A549 (cell line): ENCODE measurements around the gene MARK2.

Experiments used
- BHLHE40 ChIP-seq: IDR thresholded peaks from 2 replicates; pipeline ENCODE4 v1.6.1; 2012; ENCODE audit warnings: low read depth, low read length, inconsistent platforms
- CHD2 ChIP-seq: fragments of 150-350 bp; IDR thresholded peaks from 2 replicates; pipeline ENCODE4 v1.6.1; 2014; ENCODE audit warnings: low read length; ENCODE audit not compliant: partially characterized antibody
- HDAC2 ChIP-seq: fragments of 200-600 bp; sonication (generic); IDR thresholded peaks from 2 replicates; pipeline ENCODE4 v1.6.1; 2016
- MAFK ChIP-seq: fragments of 450-650 bp; IDR thresholded peaks from 2 replicates; pipeline ENCODE4 v1.6.1; 2014; ENCODE audit not compliant: partially characterized antibody
- POLR2A ChIP-seq: IDR thresholded peaks from 2 replicates; pipeline ENCODE4 v1.6.1; 2012; ENCODE audit warnings: mild to moderate bottlenecking, low read length
- RFX5 ChIP-seq: fragments of 450-650 bp; IDR thresholded peaks from 2 replicates; pipeline ENCODE4 v1.7.1; 2014; ENCODE audit warnings: antibody characterized with exemption, mild to moderate bottlenecking, moderate library complexity
- SREBF2 ChIP-seq: fragments of 450-650 bp; IDR thresholded peaks from 2 replicates; pipeline ENCODE4 v1.6.1; 2014; ENCODE audit warnings: mild to moderate bottlenecking, moderate library complexity
- TF ChIP-seq, protein P1 (sequence below): fragments of 150-350 bp; IDR thresholded peaks from 2 replicates; pipeline ENCODE4 v1.6.1; 2014; ENCODE audit warnings: low read depth, mild to moderate bottlenecking, low read length
- TF ChIP-seq, protein P2 (sequence below): fragments of >200 bp; sonication (Bioruptor Twin); formaldehyde crosslinking; IDR thresholded peaks from 3 replicates; pipeline ENCODE4 v1.5.1; 2016
- TF ChIP-seq, protein P3 (sequence below): fragments of >200 bp; sonication (Bioruptor Twin); formaldehyde crosslinking; IDR thresholded peaks from 3 replicates; pipeline ENCODE4 v1.6.1; 2016

DNA sequence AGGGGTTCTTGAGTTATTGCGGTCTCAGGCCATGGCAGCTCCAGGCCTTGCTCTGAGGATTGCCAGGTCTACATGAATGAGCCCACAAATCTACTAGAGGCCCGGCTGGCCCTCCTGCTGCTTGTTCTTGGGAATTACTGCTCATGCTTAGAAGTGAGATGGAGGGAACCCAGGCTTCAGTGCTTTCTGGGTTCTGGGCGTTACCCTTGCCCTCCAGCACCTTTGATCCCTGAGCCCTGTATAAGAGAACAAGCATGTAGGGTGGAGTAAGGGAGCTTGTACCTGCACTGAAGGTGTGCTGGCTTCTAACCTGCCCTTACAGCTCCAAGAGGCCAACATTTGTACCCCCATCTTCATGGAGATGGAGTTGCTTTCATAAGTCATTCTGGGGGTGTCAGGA lies 103.9 kb downstream of the MARK2 start:
- TF ChIP-seq SREBF2, result no peak
- no peak for TF ChIP-seq CHD2
- TF ChIP-seq, protein P1, sequence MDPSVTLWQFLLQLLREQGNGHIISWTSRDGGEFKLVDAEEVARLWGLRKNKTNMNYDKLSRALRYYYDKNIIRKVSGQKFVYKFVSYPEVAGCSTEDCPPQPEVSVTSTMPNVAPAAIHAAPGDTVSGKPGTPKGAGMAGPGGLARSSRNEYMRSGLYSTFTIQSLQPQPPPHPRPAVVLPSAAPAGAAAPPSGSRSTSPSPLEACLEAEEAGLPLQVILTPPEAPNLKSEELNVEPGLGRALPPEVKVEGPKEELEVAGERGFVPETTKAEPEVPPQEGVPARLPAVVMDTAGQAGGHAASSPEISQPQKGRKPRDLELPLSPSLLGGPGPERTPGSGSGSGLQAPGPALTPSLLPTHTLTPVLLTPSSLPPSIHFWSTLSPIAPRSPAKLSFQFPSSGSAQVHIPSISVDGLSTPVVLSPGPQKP, result no peak
- no peak for TF ChIP-seq HDAC2
- TF ChIP-seq MAFK, result no peak
- TF ChIP-seq, protein P2, sequence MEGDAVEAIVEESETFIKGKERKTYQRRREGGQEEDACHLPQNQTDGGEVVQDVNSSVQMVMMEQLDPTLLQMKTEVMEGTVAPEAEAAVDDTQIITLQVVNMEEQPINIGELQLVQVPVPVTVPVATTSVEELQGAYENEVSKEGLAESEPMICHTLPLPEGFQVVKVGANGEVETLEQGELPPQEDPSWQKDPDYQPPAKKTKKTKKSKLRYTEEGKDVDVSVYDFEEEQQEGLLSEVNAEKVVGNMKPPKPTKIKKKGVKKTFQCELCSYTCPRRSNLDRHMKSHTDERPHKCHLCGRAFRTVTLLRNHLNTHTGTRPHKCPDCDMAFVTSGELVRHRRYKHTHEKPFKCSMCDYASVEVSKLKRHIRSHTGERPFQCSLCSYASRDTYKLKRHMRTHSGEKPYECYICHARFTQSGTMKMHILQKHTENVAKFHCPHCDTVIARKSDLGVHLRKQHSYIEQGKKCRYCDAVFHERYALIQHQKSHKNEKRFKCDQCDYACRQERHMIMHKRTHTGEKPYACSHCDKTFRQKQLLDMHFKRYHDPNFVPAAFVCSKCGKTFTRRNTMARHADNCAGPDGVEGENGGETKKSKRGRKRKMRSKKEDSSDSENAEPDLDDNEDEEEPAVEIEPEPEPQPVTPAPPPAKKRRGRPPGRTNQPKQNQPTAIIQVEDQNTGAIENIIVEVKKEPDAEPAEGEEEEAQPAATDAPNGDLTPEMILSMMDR, result no peak
- no peak for TF ChIP-seq RFX5
- no peak for TF ChIP-seq POLR2A
- TF ChIP-seq BHLHE40, result no peak
- TF ChIP-seq, protein P3, sequence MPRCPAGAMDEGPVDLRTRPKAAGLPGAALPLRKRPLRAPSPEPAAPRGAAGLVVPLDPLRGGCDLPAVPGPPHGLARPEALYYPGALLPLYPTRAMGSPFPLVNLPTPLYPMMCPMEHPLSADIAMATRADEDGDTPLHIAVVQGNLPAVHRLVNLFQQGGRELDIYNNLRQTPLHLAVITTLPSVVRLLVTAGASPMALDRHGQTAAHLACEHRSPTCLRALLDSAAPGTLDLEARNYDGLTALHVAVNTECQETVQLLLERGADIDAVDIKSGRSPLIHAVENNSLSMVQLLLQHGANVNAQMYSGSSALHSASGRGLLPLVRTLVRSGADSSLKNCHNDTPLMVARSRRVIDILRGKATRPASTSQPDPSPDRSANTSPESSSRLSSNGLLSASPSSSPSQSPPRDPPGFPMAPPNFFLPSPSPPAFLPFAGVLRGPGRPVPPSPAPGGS, result no peak
